Measurements from ENCODE around the gene ADAM12. TPM values are rescaled to one million over a fixed set of nuclear protein-coding genes. Genes with fewer than 3 reads are reported as not detected.

The ADAM12 gene
- total and polyA plus RNA-seq, 2 experiments from 2014 or later: 0.13 to 0.87 TPM

- TF ChIP-seq EZH2phosphoT487 (IDR thresholded peaks at IDR 0.05; ENCODE audit: unreplicated experiment) (no peak), ETS1 (IDR thresholded peaks at IDR 0.05) (no peak)
Measured at GRCh38 chr10:126207313-126207771, 180.9 kb downstream of the ADAM12 start (continued).

- H3K4me1 Mint-ChIP-seq: no peaks in the 10 kb centered on the region
- no peak for TF ChIP-seq EZH2phosphoT487 (IDR thresholded peaks at IDR 0.05; ENCODE audit: unreplicated experiment)
- TF ChIP-seq ZNF331 (CRISPR knock-in tag; IDR thresholded peaks at IDR 0.05; ENCODE audit: low read depth): no peak
- TF ChIP-seq ZNF462 (CRISPR knock-in tag; IDR thresholded peaks at IDR 0.05): no peak
- TF ChIP-seq POLR2AphosphoS5 (IDR thresholded peaks at IDR 0.05; ENCODE audit: low read depth): no peak
- TF ChIP-seq STAT1 (IDR thresholded peaks at IDR 0.05; ENCODE audit: unreplicated experiment): no peak
- TF ChIP-seq CREB1 (CRISPR knock-in tag; IDR thresholded peaks at IDR 0.05; ENCODE audit: low read depth): no peak
- no peaks in the 10 kb centered on the region for H3K4me1 ChIP-seq (ENCODE audit: insufficient read depth)
- H3K27me3 ChIP-seq (ENCODE audit: insufficient read depth): no peaks in the 10 kb centered on the region
- no peaks in the 10 kb centered on the region for H3K79me2 ChIP-seq (replicated peaks; ENCODE audit: insufficient read depth)
- ATAC-seq (no peak), DNase-seq (ENCODE audit: low spot score) (no peak)
- no peak overlapping the region for H3K4me3 ChIP-seq
- peaks cover 4% of the 10 kb centered on the region for H3K27me3 Mint-ChIP-seq (ENCODE audit: insufficient read depth, low read depth, poor library complexity)
- H3K9me2 ChIP-seq (ENCODE audit: insufficient read depth): 0 out of 2 replicates have a peak, but pooled peaks cover 18% of the 10 kb centered on the region
- H3K36me3 Mint-ChIP-seq (ENCODE audit: low read depth): no peaks in the 10 kb centered on the region
- no peaks in the 10 kb centered on the region for H4K20me1 ChIP-seq (replicated peaks; ENCODE audit: insufficient read depth)
- no peak overlapping the region for H3K4me3 Mint-ChIP-seq
- no peaks in the 10 kb centered on the region; the same call in 2 of the 3 replicates for H3K9me3 Mint-ChIP-seq
- H2AFZ ChIP-seq: no peak overlapping the region
- no peak overlapping the region for H3K27ac ChIP-seq (ENCODE audit: low read depth)
- no peaks in the 10 kb centered on the region for H3K36me3 ChIP-seq (ENCODE audit: insufficient read depth)
- no peak overlapping the region for H3K27ac Mint-ChIP-seq
- H3K4me2 ChIP-seq: no peak overlapping the region
- no peaks in the 10 kb centered on the region for H3F3A ChIP-seq (replicated peaks; ENCODE audit: low read depth)
Measured at GRCh38 chr10:126205486-126206205, 182.6 kb downstream of the ADAM12 start.
